Liver (tissue), 3 donors: Measurements from ENCODE around the gene SPAG8.

Source experiments
- ATF3 ChIP-seq: IDR thresholded peaks from 2 replicates; pipeline ENCODE4 v1.6.1; 2016; ENCODE audit warnings: antibody characterized with exemption
- CTCF ChIP-seq: fragments of 150-350 bp; IDR thresholded peaks from 2 replicates; pipeline ENCODE4 v1.5.1; 2017; ENCODE audit warnings: improper control_type of control experiment, low read depth, low read length; ENCODE audit not compliant: missing input control
- EGR1 ChIP-seq, 2 donors: IDR thresholded peaks; 2 replicates each; pipeline ENCODE4 v1.6.1; 2016 to 2018; ENCODE audit warnings: antibody characterized with exemption in 2 of 2, low read depth in 2 of 2
- GABPA ChIP-seq, 2 donors: IDR thresholded peaks in 1 of 2; conservative IDR thresholded peaks in 1 of 2; 2 replicates each; pipeline ENCODE4 v1.6.1; 2016; ENCODE audit warnings: antibody characterized with exemption in 2 of 2, mild to moderate bottlenecking in 1 of 2, moderate library complexity in 1 of 2
- HNF4A ChIP-seq, 2 donors: conservative IDR thresholded peaks; 2 replicates each; pipeline ENCODE4 v1.6.1; 2016; ENCODE audit warnings: antibody characterized with exemption in 2 of 2, mild to moderate bottlenecking in 2 of 2
- JUND ChIP-seq, 2 donors: IDR thresholded peaks; 2 replicates each; pipeline ENCODE4 v1.6.1; 2016; ENCODE audit warnings: antibody characterized with exemption in 2 of 2
- MAX ChIP-seq: IDR thresholded peaks from 2 replicates; pipeline ENCODE4 v1.6.1; 2016; ENCODE audit warnings: antibody characterized with exemption
- REST ChIP-seq: IDR thresholded peaks from 2 replicates; pipeline ENCODE4 v1.6.1; 2016; ENCODE audit warnings: antibody characterized with exemption, mild to moderate bottlenecking
- RXRA ChIP-seq, 2 donors: IDR thresholded peaks; 2 replicates each; pipeline ENCODE4 v1.6.1; 2017 to 2018; ENCODE audit warnings: antibody characterized with exemption in 2 of 2, mild to moderate bottlenecking in 1 of 2
- SP1 ChIP-seq: IDR thresholded peaks from 2 replicates; pipeline ENCODE4 v1.6.1; 2018; ENCODE audit warnings: antibody characterized with exemption, mild to moderate bottlenecking
- TAF1 ChIP-seq: conservative IDR thresholded peaks from 2 replicates; pipeline ENCODE4 v1.6.1; 2016; ENCODE audit warnings: antibody characterized with exemption, mild to moderate bottlenecking
- donor health status: healthy.
- donor health status: healthy.

DNA sequence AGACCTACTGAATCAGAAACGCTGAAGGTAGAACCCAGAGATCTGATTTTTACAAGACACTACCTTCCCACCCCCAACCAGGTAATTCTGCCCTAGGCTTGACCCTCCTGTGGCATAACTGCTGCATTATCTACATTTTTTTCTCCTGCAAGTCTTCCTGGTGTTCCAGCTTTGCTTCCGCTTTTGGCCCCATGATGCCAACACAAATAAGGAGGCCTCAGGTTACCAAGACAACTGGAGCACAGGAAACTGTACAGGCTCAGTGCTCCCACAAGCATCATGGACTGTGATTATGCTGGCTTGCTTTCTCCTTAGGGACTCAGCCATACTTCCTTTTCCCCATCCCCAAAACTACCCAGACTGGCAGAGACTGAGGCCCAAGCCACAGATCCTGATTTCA is 51.4 kb downstream of the SPAG8 start:
- TF ChIP-seq JUND (IDR thresholded peaks at IDR 0.05) = no peak
- no peak for TF ChIP-seq CTCF
- TF ChIP-seq SP1 = no peak
- TF ChIP-seq REST = no peak
- no peak for TF ChIP-seq MAX
- TF ChIP-seq GABPA (IDR thresholded peaks at IDR 0.05 in 1 of 2, conservative IDR thresholded peaks at IDR 0.05 in 1 of 2) = no peak
- no peak for TF ChIP-seq HNF4A (conservative IDR thresholded peaks at IDR 0.05)
- TF ChIP-seq EGR1 (IDR thresholded peaks at IDR 0.05; ENCODE audit: low read depth in 2 of 2) = no peak
- no peak for TF ChIP-seq RXRA (IDR thresholded peaks at IDR 0.05)
- TF ChIP-seq TAF1 = no peak
- TF ChIP-seq ATF3 = no peak
